Measurements from ENCODE around the gene PLA2G2C.

GRCh38 chr1:20119347-20119746, 67.0 kb downstream of the PLA2G2C start, which contains the start of gene PLA2G2D:
- no peak for TF ChIP-seq CTCF (conservative IDR thresholded peaks at IDR 0.05; ENCODE audit: low read length)
- TF ChIP-seq EZH2phosphoT487 (IDR thresholded peaks at IDR 0.05; ENCODE audit: borderline replicate concordance, low read depth, low read length) = no peak

Data from OCI-LY7 (cell line).